Skeletal muscle tissue (tissue), 4 donors: ENCODE results near the gene PCIF1. TPM values are rescaled to one million over a fixed set of nuclear protein-coding genes. Genes with fewer than 3 reads are reported as not detected.

Source experiments
- H3K27ac ChIP-seq: one replicate; pipeline ENCODE4 v1.7.0; 2013; ENCODE audit warnings: mild to moderate bottlenecking, low read depth, low read length, inconsistent platforms
- H3K27me3 ChIP-seq, 3 donors: one replicate each; pipeline ENCODE4 v1.7.0; 2013; ENCODE audit warnings: low read length in 3 of 3; ENCODE audit not compliant: control insufficient read depth in 3 of 3, insufficient read depth in 3 of 3
- H3K36me3 ChIP-seq, 3 donors: one replicate each; pipeline ENCODE4 v1.7.0; 2013; ENCODE audit warnings: low read length in 3 of 3; ENCODE audit not compliant: control insufficient read depth in 3 of 3, insufficient read depth in 3 of 3
- H3K4me1 ChIP-seq, 3 donors: one replicate each; pipeline ENCODE4 v1.7.0; 2013; ENCODE audit warnings: low read length in 3 of 3, mild to moderate bottlenecking in 3 of 3; ENCODE audit not compliant: control insufficient read depth in 3 of 3, insufficient read depth in 3 of 3
- H3K4me3 ChIP-seq, 3 donors: one replicate each; pipeline ENCODE4 v1.7.0; 2013; ENCODE audit warnings: low read length in 3 of 3
- H3K9ac ChIP-seq, 3 donors: one replicate each; pipeline ENCODE4 v1.7.0; 2013; ENCODE audit warnings: low read length in 3 of 3, mild to moderate bottlenecking in 3 of 3, moderate library complexity in 2 of 3, low read depth in 1 of 3
- H3K9me3 ChIP-seq, 3 donors: one replicate each; pipeline ENCODE4 v1.7.0; 2013; ENCODE audit warnings: low read length in 3 of 3; ENCODE audit not compliant: control insufficient read depth in 3 of 3
- total RNA-seq: library from RNA; depleted of rRNA; stranded (reverse); fragments of >200 nt; gene quantifications from one replicate; pipeline ENCODE4 v1.2.3, GENCODE V29; 2014
- donor health status: Osteomylitis.

Gene PCIF1
- total RNA-seq, 1 donor from 2014 or later = 7.3 TPM

- no peak overlapping the region for H3K27ac ChIP-seq
- no peak overlapping the region for H3K4me3 ChIP-seq
- H3K9ac ChIP-seq = no peak overlapping the region
- peaks cover 21 to 41% (median 23%) of the 10 kb centered on the region in 3 donors for H3K4me1 ChIP-seq
- no peaks in the 10 kb centered on the region for H3K9me3 ChIP-seq
- H3K27me3 ChIP-seq = no peaks in the 10 kb centered on the region
- peaks cover 46 to 50% (median 47%) of the 10 kb centered on the region in 3 donors for H3K36me3 ChIP-seq
Measured at GRCh38 chr20:45937765-45938164, 3.3 kb downstream of the PCIF1 start.

GRCh38 chr20:45938727-45939438 lies 4.4 kb downstream of the PCIF1 start:
- no peak overlapping the region for H3K4me3 ChIP-seq
- no peak overlapping the region for H3K27ac ChIP-seq
- H3K9ac ChIP-seq = peak overlapping the region in 1 of 3 donors; percentile 16
- no peaks in the 10 kb centered on the region for H3K27me3 ChIP-seq
- peaks cover 57 to 61% (median 58%) of the 10 kb centered on the region in 3 donors for H3K36me3 ChIP-seq
- H3K4me1 ChIP-seq = peaks cover 12 to 38% (median 14%) of the 10 kb centered on the region in 3 donors
- no peaks in the 10 kb centered on the region for H3K9me3 ChIP-seq

GRCh38 chr20:45940053-45940452 lies 5.6 kb downstream of the PCIF1 start:
- Histone ChIP-seq H3K27ac (no peak overlapping the region), H3K9me3 (no peaks in the 10 kb centered on the region), H3K36me3 (peaks cover 67 to 73% (median 70%) of the 10 kb centered on the region in 3 donors), H3K4me1 (peaks cover 13 to 41% (median 17%) of the 10 kb centered on the region in 3 donors), H3K4me3 (no peak overlapping the region), H3K27me3 (no peaks in the 10 kb centered on the region), H3K9ac (no peak overlapping the region)

GRCh38 chr20:45940469-45940868 lies 6.0 kb downstream of the PCIF1 start:
- Histone ChIP-seq H3K36me3 (peaks cover 71 to 77% (median 74%) of the 10 kb centered on the region in 3 donors), H3K27me3 (no peaks in the 10 kb centered on the region), H3K9ac (no peak overlapping the region), H3K9me3 (no peaks in the 10 kb centered on the region), H3K4me3 (no peak overlapping the region), H3K4me1 (peaks cover 12 to 44% (median 17%) of the 10 kb centered on the region in 3 donors), H3K27ac (no peak overlapping the region)

GRCh38 chr20:45943613-45944012 lies 9.1 kb downstream of the PCIF1 start:
- H3K4me3 ChIP-seq = no peak overlapping the region
- H3K4me1 ChIP-seq = peaks cover 11 to 46% (median 24%) of the 10 kb centered on the region in 3 donors
- no peaks in the 10 kb centered on the region for H3K27me3 ChIP-seq
- H3K36me3 ChIP-seq = peaks cover 87 to 94% (median 93%) of the 10 kb centered on the region in 3 donors
- no peaks in the 10 kb centered on the region for H3K9me3 ChIP-seq
- H3K9ac ChIP-seq = no peak overlapping the region
- H3K27ac ChIP-seq = peak overlapping the region; percentile 28

GRCh38 chr20:45944151-45944964 lies 9.9 kb downstream of the PCIF1 start:
- peaks cover 11 to 49% (median 24%) of the 10 kb centered on the region in 3 donors for H3K4me1 ChIP-seq
- no peaks in the 10 kb centered on the region for H3K9me3 ChIP-seq
- peaks cover 87 to 94% (median 93%) of the 10 kb centered on the region in 3 donors for H3K36me3 ChIP-seq
- H3K4me3 ChIP-seq = no peak overlapping the region
- no peaks in the 10 kb centered on the region for H3K27me3 ChIP-seq
- peak overlapping the region in 1 of 3 donors; percentile 47 for H3K9ac ChIP-seq
- peak overlapping the region; percentile 28 for H3K27ac ChIP-seq

GRCh38 chr20:45944965-45945677 lies 10.6 kb downstream of the PCIF1 start:
- H3K27ac ChIP-seq = peak overlapping the region; percentile 28
- H3K27me3 ChIP-seq = no peaks in the 10 kb centered on the region
- peak overlapping the region in 2 of 3 donors; percentile 21 to 47 for H3K9ac ChIP-seq
- no peaks in the 10 kb centered on the region for H3K9me3 ChIP-seq
- no peak overlapping the region for H3K4me3 ChIP-seq
- H3K4me1 ChIP-seq = peaks cover 11 to 49% (median 24%) of the 10 kb centered on the region in 3 donors
- H3K36me3 ChIP-seq = peaks cover 87 to 94% (median 93%) of the 10 kb centered on the region in 3 donors

GRCh38 chr20:45945678-45946148 lies 11.2 kb downstream of the PCIF1 start:
- peaks cover 84 to 93% (median 92%) of the 10 kb centered on the region in 3 donors for H3K36me3 ChIP-seq
- no peaks in the 10 kb centered on the region for H3K27me3 ChIP-seq
- no peaks in the 10 kb centered on the region for H3K9me3 ChIP-seq
- peak overlapping the region; percentile 69 for H3K27ac ChIP-seq
- no peak overlapping the region for H3K4me3 ChIP-seq
- peaks cover 11 to 49% (median 24%) of the 10 kb centered on the region in 3 donors for H3K4me1 ChIP-seq
- H3K9ac ChIP-seq = peak overlapping the region in 1 of 3 donors; percentile 70

- Histone ChIP-seq H3K27ac (peak overlapping the region; percentile 69), H3K27me3 (no peaks in the 10 kb centered on the region), H3K4me3 (peak overlapping the region in 1 of 3 donors; percentile 13)
Measured at GRCh38 chr20:45946149-45946970, 11.9 kb downstream of the PCIF1 start.

More at GRCh38 chr20:45946149-45946970, 11.9 kb downstream of the PCIF1 start:
- H3K9ac ChIP-seq = peak overlapping the region; percentile 23 to 70 (median 70)
- no peaks in the 10 kb centered on the region for H3K9me3 ChIP-seq
- peaks cover 84 to 91% (median 90%) of the 10 kb centered on the region in 3 donors for H3K36me3 ChIP-seq
- peaks cover 11 to 49% (median 24%) of the 10 kb centered on the region in 3 donors for H3K4me1 ChIP-seq
